KOPT-K1 (cell line): Measurements from ENCODE around the gene CNOT6.
"Not testable (repeated sequence)": the region's sequence is repeated elsewhere in the genome, so short reads cannot be mapped to it uniquely, and the experiment has no call there.

Source experiments
- H3K27ac ChIP-seq: fragments of 200-600 bp; sonication (generic); 2 replicates; pipeline ENCODE4 v1.5.1; 2016; ENCODE audit warnings: antibody characterized with exemption, mild to moderate bottlenecking, low read depth, low read length; ENCODE audit not compliant: poor library complexity, severe bottlenecking
- H3K36me3 ChIP-seq: fragments of 200-600 bp; sonication (generic); 2 replicates; pipeline ENCODE4 v1.5.1; 2017; ENCODE audit warnings: antibody characterized with exemption, mild to moderate bottlenecking, low read length, moderate library complexity; ENCODE audit not compliant: insufficient read depth
- H3K9me3 ChIP-seq: fragments of 200-600 bp; sonication (generic); 2 replicates; pipeline ENCODE4 v1.5.1; 2017; ENCODE audit warnings: antibody characterized with exemption, low read length, mild to moderate bottlenecking; ENCODE audit not compliant: insufficient read depth, poor library complexity, severe bottlenecking

Gene CNOT6

GRCh38 chr5:180492226-180492903, 1.8 kb upstream of the CNOT6 start:
- Histone ChIP-seq H3K27ac (peak overlapping the region; percentile 96), H3K9me3 (no peaks in the 10 kb centered on the region), H3K36me3 (peaks cover 19% of the 10 kb centered on the region)

GRCh38 chr5:180494510-180495181, 467 bp downstream of the CNOT6 start:
- peaks cover 42% of the 10 kb centered on the region for H3K36me3 ChIP-seq
- H3K9me3 ChIP-seq = no peaks in the 10 kb centered on the region
- H3K27ac ChIP-seq = peak overlapping the region; percentile 96

- no peaks in the 10 kb centered on the region for H3K9me3 ChIP-seq
- peak overlapping the region; percentile 96 for H3K27ac ChIP-seq
- peaks cover 48% of the 10 kb centered on the region for H3K36me3 ChIP-seq
Measured at GRCh38 chr5:180495292-180495691, 1.1 kb downstream of the CNOT6 start.

GRCh38 chr5:180495991-180496741, 2.0 kb downstream of the CNOT6 start:
- Histone ChIP-seq H3K36me3 (peaks cover 57% of the 10 kb centered on the region), H3K9me3 (no peaks in the 10 kb centered on the region), H3K27ac (peak overlapping the region; percentile 96)

GRCh38 chr5:180496806-180497205, 2.6 kb downstream of the CNOT6 start:
- not testable (repeated sequence) for H3K9me3 ChIP-seq
- peaks cover 63% of the 10 kb centered on the region for H3K36me3 ChIP-seq
- H3K27ac ChIP-seq = peak overlapping the region; percentile 96

- not testable (repeated sequence) for H3K27ac ChIP-seq, H3K9me3 ChIP-seq
- H3K36me3 ChIP-seq = peaks cover 68% of the 10 kb centered on the region
Measured at GRCh38 chr5:180497865-180498264, 3.7 kb downstream of the CNOT6 start.

GRCh38 chr5:180498378-180498777, 4.2 kb downstream of the CNOT6 start:
- Histone ChIP-seq H3K27ac (no peak overlapping the region), H3K9me3 (no peaks in the 10 kb centered on the region), H3K36me3 (peaks cover 68% of the 10 kb centered on the region)

GRCh38 chr5:180499684-180500083, 5.5 kb downstream of the CNOT6 start:
- H3K27ac ChIP-seq = no peak overlapping the region
- peaks cover 80% of the 10 kb centered on the region for H3K36me3 ChIP-seq
- no peaks in the 10 kb centered on the region for H3K9me3 ChIP-seq

- peaks cover 84% of the 10 kb centered on the region for H3K36me3 ChIP-seq
- H3K9me3 ChIP-seq = not testable (repeated sequence)
Measured at GRCh38 chr5:180500300-180500699, 6.1 kb downstream of the CNOT6 start.

GRCh38 chr5:180507661-180508060, 13.5 kb downstream of the CNOT6 start:
- Histone ChIP-seq H3K36me3 (peaks cover 66% of the 10 kb centered on the region), H3K27ac (peak overlapping the region; percentile 3), H3K9me3 (no peaks in the 10 kb centered on the region)

More at GRCh38 chr5:180500300-180500699, 6.1 kb downstream of the CNOT6 start:
- not testable (repeated sequence) for H3K27ac ChIP-seq

- H3K9me3 ChIP-seq = no peaks in the 10 kb centered on the region
- H3K36me3 ChIP-seq = peaks cover 32% of the 10 kb centered on the region
- H3K27ac ChIP-seq = no peak overlapping the region
Measured at GRCh38 chr5:180515294-180515693, 21.1 kb downstream of the CNOT6 start.

- peaks cover 28% of the 10 kb centered on the region for H3K36me3 ChIP-seq
- H3K9me3 ChIP-seq, H3K27ac ChIP-seq: not testable (repeated sequence)
Measured at GRCh38 chr5:180515974-180516373, 21.8 kb downstream of the CNOT6 start.

GRCh38 chr5:180516440-180516839, 22.3 kb downstream of the CNOT6 start:
- H3K27ac ChIP-seq = no peak overlapping the region
- H3K36me3 ChIP-seq = peaks cover 31% of the 10 kb centered on the region
- no peaks in the 10 kb centered on the region for H3K9me3 ChIP-seq

- H3K36me3 ChIP-seq = peaks cover 24% of the 10 kb centered on the region
- no peak overlapping the region for H3K27ac ChIP-seq
- no peaks in the 10 kb centered on the region for H3K9me3 ChIP-seq
Measured at GRCh38 chr5:180519098-180519497, 24.9 kb downstream of the CNOT6 start.

- H3K36me3 ChIP-seq = peaks cover 17% of the 10 kb centered on the region
- no peaks in the 10 kb centered on the region for H3K9me3 ChIP-seq
- peak overlapping the region; percentile 60 for H3K27ac ChIP-seq
Measured at GRCh38 chr5:180521101-180521500, 26.9 kb downstream of the CNOT6 start.
